ENCODE results near the gene ANKRD30B.
"Not testable (repeated sequence)": the region's sequence is repeated elsewhere in the genome, so short reads cannot be mapped to it uniquely, and the experiment has no call there.

Gene ANKRD30B

GRCh38 chr18:14858514-14858913 lies 110.5 kb downstream of the ANKRD30B start:
- DNase-seq: not testable (repeated sequence)

DNA sequence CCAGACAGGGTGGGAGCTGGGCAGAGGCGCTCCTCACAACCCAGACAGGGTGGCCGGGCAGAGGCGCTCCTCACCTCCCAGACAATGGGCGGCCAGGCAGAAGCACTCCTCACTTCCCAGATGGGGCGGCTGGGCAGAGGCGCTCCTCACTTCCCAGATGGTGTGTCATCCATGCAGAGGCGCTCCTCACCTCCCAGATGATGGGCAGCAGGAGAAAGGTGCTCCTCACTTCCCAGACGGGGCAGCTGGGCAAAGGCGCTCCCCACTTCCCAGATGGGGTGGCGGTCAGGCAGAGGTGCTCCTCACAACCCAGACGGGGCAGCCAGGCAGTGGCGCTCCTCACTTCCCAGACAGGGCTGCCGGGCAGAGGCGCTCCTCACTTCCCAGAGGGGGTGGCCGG lies 112.0 kb downstream of the ANKRD30B start:
- DNase-seq: not testable (repeated sequence)

- DNase-seq: not testable (repeated sequence)
Measured at GRCh38 chr18:14866426-14866825, 118.5 kb downstream of the ANKRD30B start.

DNA sequence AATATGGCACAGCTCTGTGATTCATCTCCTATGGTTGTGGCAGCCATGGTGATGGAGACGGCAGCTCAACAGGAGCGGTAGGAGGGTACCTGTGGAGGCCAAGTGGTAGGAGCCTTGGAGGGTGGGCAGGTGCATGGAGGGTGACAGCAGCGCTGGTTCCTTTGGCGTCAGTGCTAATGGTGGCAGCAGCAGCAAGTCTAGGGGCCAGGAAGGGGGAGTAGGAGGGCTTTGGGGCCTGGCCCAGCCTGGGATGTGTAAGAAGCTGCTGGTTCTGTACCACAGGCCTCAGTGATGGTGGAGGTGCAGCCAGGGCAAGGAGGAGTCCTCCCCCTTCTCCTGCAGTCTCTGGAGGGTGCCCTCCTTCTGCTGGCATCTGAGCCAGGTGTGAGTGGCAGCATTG lies 120.0 kb downstream of the ANKRD30B start:
- DNase-seq: not testable (repeated sequence)

DNA sequence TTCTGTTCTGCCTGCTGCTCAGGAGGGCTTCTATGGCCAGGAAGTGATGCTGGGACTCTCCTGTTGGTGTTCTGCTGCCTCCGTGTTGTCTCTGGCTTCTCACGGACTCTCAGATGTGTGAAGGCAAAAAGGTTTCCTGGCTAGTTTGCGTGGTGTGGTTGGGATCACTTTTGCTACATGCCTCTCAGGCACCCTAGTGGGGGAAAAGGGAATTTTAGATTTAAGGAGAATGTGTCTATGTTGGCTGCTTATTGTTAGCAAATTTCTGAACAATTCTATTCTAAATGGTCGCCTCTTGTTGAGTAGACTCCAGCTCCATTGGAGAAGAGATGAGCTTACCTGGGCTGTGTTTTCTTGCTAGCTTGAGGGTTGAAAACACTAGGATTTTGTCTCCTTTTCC lies 120.9 kb downstream of the ANKRD30B start:
- not testable (repeated sequence) for DNase-seq

DNA sequence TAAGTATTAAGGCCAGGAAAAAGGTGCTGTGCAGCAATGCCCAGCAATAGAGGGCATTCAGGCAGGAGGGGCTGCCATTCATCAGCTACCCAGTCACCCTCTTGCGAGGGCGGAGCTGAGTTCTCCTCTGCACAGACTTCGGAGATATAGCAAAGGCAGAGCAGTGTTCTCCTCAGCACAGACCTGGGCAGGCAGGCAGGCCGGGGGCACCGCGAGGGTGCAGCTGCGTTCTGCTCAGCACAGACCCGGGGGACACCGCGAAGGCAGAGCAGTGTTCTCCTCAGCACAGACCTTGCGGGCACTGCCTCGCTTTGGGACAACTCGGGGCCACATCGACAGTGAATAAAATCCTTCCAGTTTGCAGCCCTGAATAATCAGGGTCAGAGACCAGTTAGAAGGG lies 130.9 kb downstream of the ANKRD30B start:
- DNase-seq: not testable (repeated sequence)

DNA sequence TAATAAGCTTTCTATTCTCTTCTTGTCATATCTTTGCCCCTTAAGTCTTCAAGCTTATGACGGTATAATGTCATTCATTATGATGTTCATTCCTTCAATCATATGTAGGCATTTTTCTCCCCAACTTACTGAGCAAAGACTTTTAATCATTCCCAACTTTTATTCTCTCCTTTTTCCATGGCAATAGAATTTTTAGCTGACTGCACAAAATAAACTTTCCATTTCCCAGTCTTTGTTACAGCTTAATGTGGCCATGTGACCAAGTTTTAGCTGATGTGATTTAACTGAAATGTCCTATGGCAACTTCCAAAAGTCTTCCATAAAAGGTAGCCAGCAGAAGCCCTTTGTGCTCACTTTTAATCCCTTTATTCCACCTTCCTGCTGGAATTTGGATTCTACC lies 152.5 kb downstream of the ANKRD30B start:
- no peak for DNase-seq
